Left ventricle myocardium inferior (tissue), 1 donor: Measurements from ENCODE around the gene NPR2. TPM values are rescaled to one million over a fixed set of nuclear protein-coding genes. Genes with fewer than 3 reads are reported as not detected.
A peak's percentile ranks its signal among the peaks of the same experiment; 100 is the strongest.

ENCODE experiments used
- DNase-seq: peaks from one replicate; pipeline ENCODE4 v3.0.0-alpha.2; 2020
- H3K27ac ChIP-seq: fragments of 200-600 bp; replicated peaks from 2 replicates; pipeline ENCODE4 v1.8.0; 2021
- H3K27me3 ChIP-seq: fragments of 200-600 bp; 2 replicates; pipeline ENCODE4 v1.8.0; 2021; ENCODE audit warnings: low read depth
- H3K36me3 ChIP-seq: fragments of 200-600 bp; 2 replicates; pipeline ENCODE4 v1.8.0; 2021
- H3K4me1 ChIP-seq: fragments of 200-600 bp; 2 replicates; pipeline ENCODE4 v1.8.0; 2021
- H3K4me3 ChIP-seq: fragments of 200-600 bp; 2 replicates; pipeline ENCODE4 v1.8.0; 2021; ENCODE audit warnings: mild to moderate bottlenecking, moderate library complexity
- H3K9me3 ChIP-seq: fragments of 200-600 bp; replicated peaks from 2 replicates; pipeline ENCODE4 v1.8.0; 2021
- intact Hi-C: fragments of 100-400 bp; cut with micrococcal nuclease; formaldehyde crosslinking; loops from one replicate; pipeline ENCODE4 v1.11.0; 2022
- total RNA-seq: library from RNA; stranded (reverse); fragmentation: NEBNext Ultra II Directional; extraction: Animal tissue kit (Norgen Biotek cat#: 25700); gene quantifications from one replicate; pipeline ENCODE4 v1.2.1, GENCODE V29; 2021
- TF ChIP-seq, protein P1 (sequence below): fragments of 200-600 bp; IDR thresholded peaks from 2 replicates; pipeline ENCODE4 v1.8.0; 2021; ENCODE audit warnings: antibody characterized with exemption, mild to moderate bottlenecking, borderline replicate concordance
- donor health status: DM: no; HTN: yes; CAD: no; lungs with severe emphysema.

The NPR2 gene
- total RNA-seq, 1 donor from 2014 or later, result 24.2 TPM

DNA sequence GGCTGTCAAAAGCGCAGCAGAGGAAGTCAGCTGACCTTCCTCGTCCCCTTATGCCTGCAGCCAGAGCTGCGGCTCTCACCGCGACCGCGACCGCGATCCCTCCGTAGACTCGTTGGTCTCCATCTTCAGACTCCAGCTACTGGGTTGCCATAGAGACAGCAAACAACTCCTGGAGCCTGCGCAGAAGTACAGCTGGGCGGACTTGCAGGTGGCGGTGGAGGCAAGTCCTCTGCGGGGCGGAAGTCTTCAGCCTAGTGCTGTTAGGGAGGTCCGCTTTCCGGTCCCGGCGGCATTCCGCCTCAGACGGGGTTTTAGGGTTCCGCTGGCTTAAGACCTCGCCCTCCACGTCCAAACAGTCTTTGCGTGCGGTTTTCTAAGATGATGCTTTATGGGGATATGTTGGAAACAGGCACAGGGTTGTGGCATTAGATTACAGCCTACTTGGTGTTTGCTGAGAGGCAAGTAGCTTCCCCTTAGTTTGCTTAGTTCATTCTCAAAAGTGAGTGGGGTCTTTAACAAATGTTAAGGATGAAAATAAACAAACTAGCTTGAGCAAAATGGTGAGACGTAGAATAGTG, 20.7 kb downstream of the NPR2 start, which contains the start of gene SPAG8:
TSS of gene SPAG8 (minus strand) at position 238 of the 578 bp plus-strand sequence. CDS start at position 123, 115 bp downstream.
- H3K36me3 ChIP-seq, result peaks cover 28% of the 10 kb centered on the region
- DNase-seq, result peak; percentile 94
- H3K9me3 ChIP-seq, result no peaks in the 10 kb centered on the region
- intact Hi-C loops, result no loop called here
- no peaks in the 10 kb centered on the region for H3K27me3 ChIP-seq
- H3K27ac ChIP-seq, result peak within 1 kb of the TSS; percentile 98
- H3K4me1 ChIP-seq, result peaks cover 47% of the 10 kb centered on the region
- H3K4me3 ChIP-seq, result peak within 1 kb of the TSS; percentile 76
- TF ChIP-seq, protein P1, sequence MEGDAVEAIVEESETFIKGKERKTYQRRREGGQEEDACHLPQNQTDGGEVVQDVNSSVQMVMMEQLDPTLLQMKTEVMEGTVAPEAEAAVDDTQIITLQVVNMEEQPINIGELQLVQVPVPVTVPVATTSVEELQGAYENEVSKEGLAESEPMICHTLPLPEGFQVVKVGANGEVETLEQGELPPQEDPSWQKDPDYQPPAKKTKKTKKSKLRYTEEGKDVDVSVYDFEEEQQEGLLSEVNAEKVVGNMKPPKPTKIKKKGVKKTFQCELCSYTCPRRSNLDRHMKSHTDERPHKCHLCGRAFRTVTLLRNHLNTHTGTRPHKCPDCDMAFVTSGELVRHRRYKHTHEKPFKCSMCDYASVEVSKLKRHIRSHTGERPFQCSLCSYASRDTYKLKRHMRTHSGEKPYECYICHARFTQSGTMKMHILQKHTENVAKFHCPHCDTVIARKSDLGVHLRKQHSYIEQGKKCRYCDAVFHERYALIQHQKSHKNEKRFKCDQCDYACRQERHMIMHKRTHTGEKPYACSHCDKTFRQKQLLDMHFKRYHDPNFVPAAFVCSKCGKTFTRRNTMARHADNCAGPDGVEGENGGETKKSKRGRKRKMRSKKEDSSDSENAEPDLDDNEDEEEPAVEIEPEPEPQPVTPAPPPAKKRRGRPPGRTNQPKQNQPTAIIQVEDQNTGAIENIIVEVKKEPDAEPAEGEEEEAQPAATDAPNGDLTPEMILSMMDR, result no peak

- Histone ChIP-seq H3K9me3 (no peaks in the 10 kb centered on the region), H3K4me1 (peaks cover 47% of the 10 kb centered on the region), H3K36me3 (peaks cover 13% of the 10 kb centered on the region), H3K27ac (peak overlapping the region; percentile 98), H3K27me3 (no peaks in the 10 kb centered on the region), H3K4me3 (peak overlapping the region; percentile 80)
- DNase-seq, result no peak
- TF ChIP-seq, protein P1, result peak; percentile 39
- intact Hi-C loops, result no loop called here
Observed at GRCh38 chr9:35813434-35814105, 22.2 kb downstream of the NPR2 start.

DNA sequence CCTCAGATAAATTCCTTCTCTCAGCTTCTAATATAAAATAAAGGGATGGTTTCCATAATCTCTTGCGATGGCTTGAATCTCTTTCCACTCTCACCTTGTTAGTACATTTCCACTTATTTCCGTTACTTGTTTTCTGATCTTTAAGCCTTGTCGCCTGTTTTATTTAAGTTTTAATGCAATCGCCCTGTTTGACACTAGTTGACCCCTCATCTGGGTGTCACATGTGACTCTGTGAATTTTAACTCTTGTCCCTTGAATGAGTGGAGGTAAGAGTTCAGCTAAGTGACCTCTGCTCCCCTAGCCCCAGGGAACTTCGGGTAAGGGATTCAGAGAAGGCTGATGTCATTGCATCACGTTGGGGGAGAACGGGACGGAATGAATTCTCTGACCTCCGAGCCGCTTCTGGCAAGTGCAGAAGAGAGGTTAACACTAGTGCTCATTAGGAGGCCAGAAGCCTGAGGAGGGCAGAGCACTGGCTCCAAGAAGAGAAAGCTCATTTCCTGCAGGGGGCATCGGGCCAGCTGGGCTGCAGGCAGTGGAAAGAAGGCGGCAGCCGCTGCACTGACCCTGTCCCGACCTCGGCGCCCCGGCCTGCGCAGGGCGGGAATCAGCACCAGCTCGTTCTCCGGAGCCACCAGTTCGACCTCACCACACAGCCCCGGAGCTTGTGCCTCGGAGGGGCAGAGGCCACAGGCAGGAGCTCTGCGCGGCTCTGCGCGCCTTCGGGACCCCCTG, 22.9 kb downstream of the NPR2 start:
- H3K4me1 ChIP-seq, result peaks cover 47% of the 10 kb centered on the region
- no peaks in the 10 kb centered on the region for H3K27me3 ChIP-seq
- TF ChIP-seq, protein P1, result peak; percentile 39
- H3K9me3 ChIP-seq, result no peaks in the 10 kb centered on the region
- H3K27ac ChIP-seq, result peak overlapping the region; percentile 98
- peaks cover 6% of the 10 kb centered on the region for H3K36me3 ChIP-seq
- intact Hi-C loops, result no loop called here
- H3K4me3 ChIP-seq, result peak overlapping the region; percentile 80
- peak; percentile 75 for DNase-seq

DNA sequence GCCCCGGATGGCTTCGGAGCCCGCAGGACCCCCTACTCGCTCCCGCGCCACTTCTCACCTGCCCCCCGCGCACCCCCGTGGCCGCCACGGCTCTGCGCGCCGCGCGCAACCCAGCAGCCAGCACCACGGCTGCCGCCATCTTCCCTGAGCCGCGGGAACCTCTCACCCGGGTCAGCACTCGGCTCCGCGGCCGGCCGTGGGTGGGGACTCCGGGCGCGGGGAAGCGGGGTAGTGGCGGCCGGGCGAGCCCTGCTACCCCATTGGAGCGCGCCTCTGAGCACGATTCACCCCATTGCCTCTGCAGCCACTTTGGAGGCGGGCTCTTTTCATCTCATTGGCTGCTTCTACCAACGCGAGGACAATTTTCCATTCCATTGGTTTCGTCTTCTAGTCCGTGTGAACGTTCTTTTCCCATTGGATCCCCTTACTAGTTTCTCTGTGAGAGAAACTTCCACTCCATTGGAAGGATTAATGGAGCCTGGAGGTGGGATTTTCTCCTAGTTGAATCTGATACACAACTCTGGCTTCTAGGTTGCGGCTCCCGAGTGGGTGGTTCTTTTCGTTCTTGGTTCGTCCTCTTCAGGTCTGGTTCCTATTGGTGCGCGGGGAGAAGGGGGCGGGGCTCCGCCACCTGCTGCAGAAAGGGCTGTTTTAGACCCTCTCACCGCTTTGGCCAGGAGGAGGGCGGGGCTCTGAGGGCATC, 23.6 kb downstream of the NPR2 start, which contains the start of gene HINT2:
TSS of gene HINT2 (minus strand) at position 202 of the 703 bp plus-strand sequence. CDS start at position 139, 63 bp downstream.
- intact Hi-C loops, result no loop called here
- Histone ChIP-seq H3K36me3 (no peaks in the 10 kb centered on the region), H3K4me1 (peaks cover 47% of the 10 kb centered on the region), H3K4me3 (peak within 1 kb of the TSS; percentile 80), H3K9me3 (no peaks in the 10 kb centered on the region), H3K27ac (peak within 1 kb of the TSS; percentile 98), H3K27me3 (no peaks in the 10 kb centered on the region)
- peak; percentile 96 for DNase-seq
- TF ChIP-seq, protein P1, result no peak

- DNase-seq, result no peak
Observed at GRCh38 chr9:35816708-35817107, 25.3 kb downstream of the NPR2 start.

More at GRCh38 chr9:35816708-35817107, 25.3 kb downstream of the NPR2 start:
- no peak overlapping the region for H3K27ac ChIP-seq
- H3K9me3 ChIP-seq, result no peaks in the 10 kb centered on the region
- peaks cover 35% of the 10 kb centered on the region for H3K4me1 ChIP-seq
- H3K27me3 ChIP-seq, result no peaks in the 10 kb centered on the region
- H3K36me3 ChIP-seq, result no peaks in the 10 kb centered on the region
- intact Hi-C loops, result no loop called here
- no peak overlapping the region for H3K4me3 ChIP-seq
- TF ChIP-seq, protein P1, result no peak
